DND-41 (cell line): ENCODE measurements around the gene PIK3AP1.

Experiments used
- ATAC-seq: fragments of 200-7000 bp; cut with Tn5 transposase; 3 replicates; pipeline ENCODE4 v1.9.1; 2021; ENCODE audit warnings: low read depth; ENCODE audit not compliant: insufficient read depth
- DNase-seq: peaks from one replicate; pipeline ENCODE4 v3.0.0-alpha.2; 2020
- H2AFZ ChIP-seq: 2 replicates; pipeline ENCODE4 v1.6.0; 2012; ENCODE audit warnings: low read depth, low read length
- H3K27ac ChIP-seq: 2 replicates; pipeline ENCODE4 v1.5.1; 2012; ENCODE audit warnings: low read length, inconsistent platforms
- H3K27me3 ChIP-seq: fragments of 200-600 bp; sonication (generic); 2 replicates; pipeline ENCODE4 v1.6.0; 2012; ENCODE audit warnings: low read length, mild to moderate bottlenecking, inconsistent platforms; ENCODE audit not compliant: insufficient read depth, poor library complexity
- H3K36me3 ChIP-seq: 2 replicates; pipeline ENCODE4 v1.5.1; 2012; ENCODE audit warnings: low read length, inconsistent platforms; ENCODE audit not compliant: insufficient read depth
- H3K4me1 ChIP-seq: 2 replicates; pipeline ENCODE4 v1.5.1; 2012; ENCODE audit warnings: mild to moderate bottlenecking, low read length; ENCODE audit not compliant: insufficient read depth
- H3K4me2 ChIP-seq: 2 replicates; pipeline ENCODE4 v1.6.0; 2012; ENCODE audit warnings: mild to moderate bottlenecking, moderate library complexity, low read length, inconsistent platforms; ENCODE audit not compliant: insufficient read depth
- H3K4me3 ChIP-seq, 2 experiments: fragments of 200-600 bp in 1 of 2; shearing (Covaris generic) in 1 of 2; 2 replicates each; pipeline ENCODE4 v1.5.1; 2012 to 2016; ENCODE audit warnings: inconsistent platforms in 2 of 2, low read length in 2 of 2, mild to moderate bottlenecking in 2 of 2, low read depth in 1 of 2, moderate library complexity in 1 of 2
- H3K79me2 ChIP-seq: 2 replicates; pipeline ENCODE4 v1.6.0; 2012; ENCODE audit warnings: low read length, inconsistent platforms; ENCODE audit not compliant: insufficient read depth
- H3K9ac ChIP-seq: 2 replicates; pipeline ENCODE4 v1.6.0; 2012; ENCODE audit warnings: low read depth, mild to moderate bottlenecking, inconsistent platforms, low read length, moderate library complexity
- H3K9me3 ChIP-seq: 2 replicates; pipeline ENCODE4 v1.5.1; 2012; ENCODE audit warnings: low read length, moderate library complexity, mild to moderate bottlenecking, inconsistent platforms; ENCODE audit not compliant: insufficient read depth, severe bottlenecking
- H4K20me1 ChIP-seq: 2 replicates; pipeline ENCODE4 v1.6.0; 2012; ENCODE audit warnings: low read length; ENCODE audit not compliant: insufficient read depth
- EZH2 ChIP-seq: IDR thresholded peaks from 3 replicates; pipeline ENCODE4 v1.6.1; 2012; ENCODE audit warnings: borderline replicate concordance, low read depth, mild to moderate bottlenecking, moderate library complexity, low read length, inconsistent platforms; ENCODE audit not compliant: severe bottlenecking
- TF ChIP-seq, protein P1 (sequence below): IDR thresholded peaks from 2 replicates; pipeline ENCODE4 v1.5.1; 2012; ENCODE audit warnings: borderline replicate concordance, low read length, moderate library complexity, mild to moderate bottlenecking; ENCODE audit not compliant: poor library complexity, severe bottlenecking; ENCODE audit errors: extremely low read depth

Gene PIK3AP1

GRCh38 chr10:96672481-96673175, 47.7 kb downstream of the PIK3AP1 start:
- H3K27me3 ChIP-seq, result no peaks in the 10 kb centered on the region
- no peak for ATAC-seq
- H3K36me3 ChIP-seq, result no peaks in the 10 kb centered on the region
- no peaks in the 10 kb centered on the region for H3K4me1 ChIP-seq
- no peak overlapping the region for H3K4me2 ChIP-seq
- H4K20me1 ChIP-seq, result no peaks in the 10 kb centered on the region
- DNase-seq, result no peak
- H3K79me2 ChIP-seq, result no peaks in the 10 kb centered on the region
- H3K27ac ChIP-seq, result no peak overlapping the region
- no peak overlapping the region for H3K4me3 ChIP-seq
- H2AFZ ChIP-seq, result no peak overlapping the region
- H3K9me3 ChIP-seq, result no peaks in the 10 kb centered on the region
- TF ChIP-seq, protein P1, sequence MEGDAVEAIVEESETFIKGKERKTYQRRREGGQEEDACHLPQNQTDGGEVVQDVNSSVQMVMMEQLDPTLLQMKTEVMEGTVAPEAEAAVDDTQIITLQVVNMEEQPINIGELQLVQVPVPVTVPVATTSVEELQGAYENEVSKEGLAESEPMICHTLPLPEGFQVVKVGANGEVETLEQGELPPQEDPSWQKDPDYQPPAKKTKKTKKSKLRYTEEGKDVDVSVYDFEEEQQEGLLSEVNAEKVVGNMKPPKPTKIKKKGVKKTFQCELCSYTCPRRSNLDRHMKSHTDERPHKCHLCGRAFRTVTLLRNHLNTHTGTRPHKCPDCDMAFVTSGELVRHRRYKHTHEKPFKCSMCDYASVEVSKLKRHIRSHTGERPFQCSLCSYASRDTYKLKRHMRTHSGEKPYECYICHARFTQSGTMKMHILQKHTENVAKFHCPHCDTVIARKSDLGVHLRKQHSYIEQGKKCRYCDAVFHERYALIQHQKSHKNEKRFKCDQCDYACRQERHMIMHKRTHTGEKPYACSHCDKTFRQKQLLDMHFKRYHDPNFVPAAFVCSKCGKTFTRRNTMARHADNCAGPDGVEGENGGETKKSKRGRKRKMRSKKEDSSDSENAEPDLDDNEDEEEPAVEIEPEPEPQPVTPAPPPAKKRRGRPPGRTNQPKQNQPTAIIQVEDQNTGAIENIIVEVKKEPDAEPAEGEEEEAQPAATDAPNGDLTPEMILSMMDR, result no peak
- no peak for TF ChIP-seq EZH2
- H3K9ac ChIP-seq, result no peak overlapping the region

GRCh38 chr10:96671211-96671890, 49.0 kb downstream of the PIK3AP1 start:
- no peaks in the 10 kb centered on the region for H3K79me2 ChIP-seq
- H3K4me2 ChIP-seq, result no peak overlapping the region
- H3K9ac ChIP-seq, result no peak overlapping the region

DNA sequence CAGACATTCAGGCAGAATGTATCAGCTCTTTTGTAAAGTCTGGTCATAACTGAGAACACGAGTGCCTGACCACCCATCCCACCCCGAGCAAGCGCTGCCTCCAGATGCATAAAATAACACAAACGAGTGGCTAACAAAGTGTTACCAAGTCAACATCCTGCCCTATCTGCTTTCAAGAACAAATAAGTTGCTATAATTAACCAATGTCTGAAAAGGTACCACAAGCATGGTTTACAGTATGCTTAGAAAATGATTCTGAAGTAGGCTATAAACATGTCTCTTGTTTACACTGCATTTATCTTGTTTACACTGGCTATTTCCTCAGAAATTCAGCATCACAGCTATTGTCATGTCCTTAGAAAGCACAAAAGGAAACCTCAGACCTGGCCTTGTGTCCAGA, 49.5 kb downstream of the PIK3AP1 start:
- DNase-seq, result no peak
- Histone ChIP-seq H3K4me3 (no peak overlapping the region), H3K4me2 (no peak overlapping the region)

More at GRCh38 chr10:96671211-96671890, 49.0 kb downstream of the PIK3AP1 start:
- Histone ChIP-seq H2AFZ (no peak overlapping the region), H3K9me3 (no peaks in the 10 kb centered on the region), H3K27ac (no peak overlapping the region), H4K20me1 (no peaks in the 10 kb centered on the region), H3K27me3 (no peaks in the 10 kb centered on the region), H3K36me3 (no peaks in the 10 kb centered on the region), H3K4me1 (no peaks in the 10 kb centered on the region), H3K4me3 (no peak overlapping the region)
- no peak for DNase-seq
- ATAC-seq, result no peak
- TF ChIP-seq, protein P1, result no peak
- no peak for TF ChIP-seq EZH2

More for the DNA sequence above, 49.5 kb downstream of the PIK3AP1 start:
- no peaks in the 10 kb centered on the region for H3K4me1 ChIP-seq
- no peak for ATAC-seq
- no peak overlapping the region for H3K9ac ChIP-seq
- no peaks in the 10 kb centered on the region for H3K79me2 ChIP-seq
- no peaks in the 10 kb centered on the region for H3K27me3 ChIP-seq
- no peak overlapping the region for H2AFZ ChIP-seq
- no peaks in the 10 kb centered on the region for H3K36me3 ChIP-seq
- H4K20me1 ChIP-seq, result no peaks in the 10 kb centered on the region
- H3K9me3 ChIP-seq, result no peaks in the 10 kb centered on the region
- H3K27ac ChIP-seq, result no peak overlapping the region
- no peak for TF ChIP-seq EZH2
- TF ChIP-seq, protein P1, result no peak
